HG02970 (cell line): ENCODE measurements around the gene AEBP1.

Source experiments
- ATAC-seq: cut with Tn5 transposase; IDR thresholded peaks from one replicate; pipeline ENCODE4 v1.9.1; 2021; ENCODE audit warnings: mild to moderate bottlenecking, moderate library complexity, moderate number of reproducible peaks; ENCODE audit not compliant: unreplicated experiment, low FRiP score

The AEBP1 gene

DNA sequence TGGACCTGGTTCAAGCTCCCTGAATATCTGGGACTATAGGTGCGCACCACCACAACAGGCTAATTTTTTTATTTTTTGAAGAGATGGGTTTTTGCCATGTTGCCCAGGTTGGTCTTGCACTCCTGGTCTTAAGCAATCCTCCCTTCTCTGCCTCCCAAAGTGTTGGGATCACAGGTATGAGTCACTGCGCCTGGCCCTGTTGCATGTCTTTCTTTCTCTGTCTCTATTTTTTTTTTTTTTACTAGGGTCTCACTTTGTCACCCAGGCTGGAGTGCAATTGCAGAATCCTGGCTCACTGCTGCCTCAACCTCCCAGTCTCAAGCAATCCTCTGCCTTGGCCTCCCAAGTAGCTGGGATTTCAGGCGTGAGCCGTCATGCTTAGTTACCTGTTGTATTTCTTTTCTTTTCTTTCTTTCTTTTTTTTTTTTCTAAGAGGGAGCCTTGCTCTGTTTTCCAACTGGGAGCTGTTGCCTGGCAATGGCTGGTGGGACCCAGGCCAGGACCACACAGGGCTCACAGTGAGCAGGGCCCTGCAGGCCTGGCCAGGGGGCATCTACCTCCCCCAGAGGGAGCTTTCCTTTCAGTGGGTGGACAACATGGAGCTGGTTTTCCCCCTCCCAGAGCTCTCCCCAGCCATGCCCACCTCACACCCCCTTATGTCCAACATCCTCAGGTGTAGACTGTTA is 30.9 kb downstream of the AEBP1 start:
- no peak for ATAC-seq

GRCh38 chr7:44136731-44137130 is 32.6 kb downstream of the AEBP1 start:
- ATAC-seq: no peak

DNA sequence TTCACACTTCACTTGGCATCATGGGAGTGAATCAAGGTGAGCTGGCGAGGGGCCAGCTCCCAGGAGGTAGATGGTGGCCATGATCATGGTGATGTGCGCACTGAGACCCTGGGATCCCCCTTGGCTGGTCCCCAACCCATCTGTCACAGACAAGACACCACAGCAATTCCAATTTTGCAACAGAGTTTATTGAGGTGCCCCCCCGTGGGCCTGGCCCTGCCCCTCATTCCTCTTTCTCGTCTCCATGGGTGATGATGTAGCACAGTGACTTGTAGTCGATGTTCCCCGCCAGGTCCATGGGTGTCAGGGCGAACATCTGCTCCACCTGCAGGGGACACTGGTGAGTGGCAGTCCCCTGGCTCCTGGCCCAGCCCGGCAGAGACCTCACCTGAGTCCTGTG is 34.6 kb downstream of the AEBP1 start:
- no peak for ATAC-seq

GRCh38 chr7:44139311-44140010 is 35.3 kb downstream of the AEBP1 start:
- ATAC-seq: no peak

DNA sequence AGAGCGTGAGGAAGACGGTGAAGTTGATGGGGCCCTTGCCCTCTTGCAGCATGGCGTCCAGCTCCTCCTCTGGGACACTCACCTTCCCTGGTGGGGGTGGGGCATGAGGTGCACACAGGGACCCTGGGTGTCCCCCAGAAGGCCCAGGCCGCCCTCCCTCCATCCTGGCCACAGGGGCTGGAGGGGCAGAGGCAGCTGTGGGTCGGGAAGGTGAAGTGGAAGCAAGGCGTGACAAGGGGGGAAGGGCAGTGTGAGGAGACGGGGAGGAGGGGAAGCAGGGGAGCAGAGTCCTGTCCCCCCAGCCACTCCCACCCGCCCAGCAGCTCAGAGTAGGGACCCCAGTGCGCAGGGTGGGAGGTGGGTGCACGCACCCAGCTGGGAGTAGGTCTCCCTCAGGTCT is 36.2 kb downstream of the AEBP1 start:
- ATAC-seq: no peak

DNA sequence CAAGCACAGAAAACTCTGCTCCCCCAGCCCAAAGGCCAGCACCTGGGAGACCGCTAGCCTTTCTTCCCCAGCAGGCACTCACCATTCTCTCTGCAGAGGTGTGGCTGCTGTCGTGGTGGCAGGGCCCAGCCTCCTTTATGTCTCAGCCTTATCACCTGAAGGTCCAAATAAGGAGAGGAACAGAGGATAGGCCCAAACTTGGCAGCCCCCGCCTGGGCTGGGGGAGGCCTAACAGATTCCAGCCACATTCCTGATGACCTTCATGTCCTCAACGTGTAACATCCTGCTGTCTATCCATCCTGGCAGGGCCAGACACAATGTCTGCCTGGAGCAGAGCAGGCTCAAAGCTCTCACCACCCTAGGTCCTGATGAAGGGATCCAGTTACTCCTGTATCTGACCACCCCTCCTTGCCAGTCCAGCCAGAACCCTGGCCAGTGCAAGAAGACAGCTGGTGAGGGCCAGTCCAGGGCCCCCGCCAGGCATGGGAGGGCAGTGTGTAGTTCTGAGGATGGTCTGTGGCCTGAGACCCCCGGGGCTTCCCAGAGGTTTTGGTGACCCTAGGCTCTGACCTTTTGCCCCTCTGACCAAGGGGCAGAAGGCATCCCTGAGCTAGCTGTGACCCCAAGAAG is 37.2 kb downstream of the AEBP1 start, which contains the start of gene MYL7:
MYL7 (minus strand) TSS at position 112 of the 630 bp plus-strand sequence; CDS start at position 85, 27 bp downstream.
- ATAC-seq: no peak

DNA sequence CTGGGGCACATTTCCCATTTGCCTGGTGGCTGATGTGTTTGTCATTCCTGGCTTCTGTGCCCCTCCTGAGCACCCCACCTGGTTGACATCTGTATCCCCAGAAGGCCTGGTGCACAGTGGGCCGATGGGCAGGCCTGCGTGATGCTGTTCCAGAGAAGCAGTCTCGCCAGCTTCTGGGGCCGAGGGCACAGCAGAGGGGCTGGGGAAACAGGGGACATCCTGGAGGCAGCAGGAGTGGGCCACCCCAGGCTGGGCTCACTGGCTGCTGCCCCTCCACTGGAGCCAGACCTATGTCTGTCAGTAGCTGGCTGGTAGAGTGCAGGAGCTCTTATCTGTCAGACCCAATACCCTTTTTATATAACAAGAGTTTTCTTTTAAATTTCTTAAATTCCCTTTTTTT is 37.9 kb downstream of the AEBP1 start:
- ATAC-seq: no peak

DNA sequence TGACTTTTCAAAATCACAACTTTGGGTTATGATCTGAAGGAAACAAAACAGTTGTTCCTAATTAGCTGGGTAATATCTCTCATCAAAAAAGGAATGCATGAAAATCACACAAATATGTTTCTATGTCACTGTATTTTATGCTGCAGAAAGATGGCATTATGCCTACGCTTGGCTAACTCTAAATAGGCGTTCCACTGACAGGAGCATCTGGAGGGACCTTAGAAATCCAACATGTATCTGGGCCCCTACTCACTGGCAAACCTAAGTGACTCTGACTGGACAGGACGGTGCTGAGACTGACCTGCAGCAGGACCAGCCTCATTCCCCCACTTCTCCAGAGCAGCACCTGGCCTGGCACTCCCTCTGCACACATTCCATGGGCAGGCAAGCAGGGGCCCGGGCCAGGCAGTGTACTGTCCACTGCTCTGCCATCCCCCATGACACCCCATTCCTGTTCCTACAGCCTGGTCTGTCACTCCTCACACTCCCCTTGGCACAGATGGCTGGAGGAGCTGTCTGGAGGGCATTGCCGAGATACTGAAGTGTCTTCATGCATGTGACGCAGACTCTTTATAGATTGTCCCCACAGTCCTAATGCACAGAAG is 39.6 kb downstream of the AEBP1 start:
- no peak for ATAC-seq

DNA sequence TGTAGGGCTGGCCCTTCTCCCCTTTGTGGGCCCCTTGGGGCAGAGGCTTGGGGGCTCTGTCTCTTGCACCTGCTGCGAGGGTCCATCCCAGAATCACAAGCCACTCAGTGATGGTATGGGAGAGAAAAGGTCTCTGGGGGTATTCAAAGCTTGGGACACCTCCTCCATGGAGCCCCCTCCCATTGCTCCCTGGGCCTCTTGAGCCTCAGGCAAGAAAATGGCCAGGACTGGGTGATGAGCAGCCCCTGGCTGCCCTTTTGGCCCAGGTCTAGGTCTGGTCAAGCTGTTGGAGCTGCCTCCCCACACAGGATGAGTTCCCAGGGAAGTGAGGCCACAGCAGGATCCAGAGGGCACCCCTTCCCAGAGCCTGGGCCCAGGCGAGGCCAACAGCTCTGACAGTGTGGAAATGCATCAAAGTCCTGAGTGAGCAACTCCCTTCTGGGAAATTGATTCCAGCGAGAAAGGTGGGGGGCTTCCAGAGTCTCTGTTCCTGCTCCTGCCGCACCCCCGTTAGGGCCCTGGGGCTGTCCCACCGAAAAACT is 40.4 kb downstream of the AEBP1 start:
- ATAC-seq: no peak

GRCh38 chr7:44144968-44145478 is 40.9 kb downstream of the AEBP1 start:
- no peak for ATAC-seq

- no peak for ATAC-seq
Measured at GRCh38 chr7:44145479-44145968, 41.4 kb downstream of the AEBP1 start.

DNA sequence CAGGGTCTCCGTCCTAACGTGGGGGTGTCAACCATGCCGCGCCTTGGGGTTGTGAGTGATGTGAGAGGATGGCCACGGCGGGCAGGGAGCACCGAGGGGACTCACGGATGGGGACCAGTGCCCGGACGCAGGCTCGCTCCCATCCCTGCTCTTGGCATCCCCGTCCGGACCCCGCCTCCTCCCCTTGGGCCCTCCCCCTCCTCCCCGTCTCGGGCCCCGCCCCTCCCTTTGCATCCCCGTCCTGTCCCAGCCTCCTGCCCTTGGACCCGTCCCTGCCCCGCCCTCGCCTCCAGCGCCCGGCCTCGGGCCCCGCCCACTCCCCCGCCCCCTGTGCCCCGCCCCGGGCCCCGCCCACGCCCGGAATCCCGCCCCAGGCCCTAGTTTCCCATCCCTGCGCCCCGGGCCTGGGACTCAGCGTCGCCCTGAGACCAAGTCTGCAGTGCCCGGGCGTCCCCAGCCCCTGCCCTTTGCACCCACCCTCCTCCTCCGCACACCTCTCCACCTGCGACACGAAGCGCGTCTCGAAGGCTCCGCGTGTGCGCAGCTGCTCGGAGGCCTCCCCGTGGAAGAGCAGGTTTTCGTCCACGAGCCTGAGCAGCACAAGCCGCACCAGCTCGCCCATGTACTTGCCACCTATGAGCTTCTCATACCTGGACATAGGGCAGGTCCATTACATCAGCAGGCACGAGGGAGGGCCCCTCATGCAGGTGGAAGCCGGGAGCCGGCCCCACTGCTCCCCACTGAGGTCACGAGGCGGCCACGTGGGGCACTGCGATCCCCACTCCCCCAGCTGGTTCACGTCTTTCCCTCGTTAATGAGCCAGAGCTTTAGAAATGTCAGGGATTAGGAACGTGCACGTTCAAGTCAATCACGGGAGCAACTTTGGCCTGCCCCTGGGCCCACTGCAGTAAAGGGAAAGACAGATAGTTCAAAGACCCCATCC is 42.1 kb downstream of the AEBP1 start:
- no peak for ATAC-seq

- no peak for ATAC-seq
Measured at GRCh38 chr7:44147026-44147991, 43.2 kb downstream of the AEBP1 start.

- no peak for ATAC-seq
Measured at GRCh38 chr7:44148166-44148565, 44.0 kb downstream of the AEBP1 start.

GRCh38 chr7:44148961-44149536 is 44.9 kb downstream of the AEBP1 start:
- no peak for ATAC-seq

DNA sequence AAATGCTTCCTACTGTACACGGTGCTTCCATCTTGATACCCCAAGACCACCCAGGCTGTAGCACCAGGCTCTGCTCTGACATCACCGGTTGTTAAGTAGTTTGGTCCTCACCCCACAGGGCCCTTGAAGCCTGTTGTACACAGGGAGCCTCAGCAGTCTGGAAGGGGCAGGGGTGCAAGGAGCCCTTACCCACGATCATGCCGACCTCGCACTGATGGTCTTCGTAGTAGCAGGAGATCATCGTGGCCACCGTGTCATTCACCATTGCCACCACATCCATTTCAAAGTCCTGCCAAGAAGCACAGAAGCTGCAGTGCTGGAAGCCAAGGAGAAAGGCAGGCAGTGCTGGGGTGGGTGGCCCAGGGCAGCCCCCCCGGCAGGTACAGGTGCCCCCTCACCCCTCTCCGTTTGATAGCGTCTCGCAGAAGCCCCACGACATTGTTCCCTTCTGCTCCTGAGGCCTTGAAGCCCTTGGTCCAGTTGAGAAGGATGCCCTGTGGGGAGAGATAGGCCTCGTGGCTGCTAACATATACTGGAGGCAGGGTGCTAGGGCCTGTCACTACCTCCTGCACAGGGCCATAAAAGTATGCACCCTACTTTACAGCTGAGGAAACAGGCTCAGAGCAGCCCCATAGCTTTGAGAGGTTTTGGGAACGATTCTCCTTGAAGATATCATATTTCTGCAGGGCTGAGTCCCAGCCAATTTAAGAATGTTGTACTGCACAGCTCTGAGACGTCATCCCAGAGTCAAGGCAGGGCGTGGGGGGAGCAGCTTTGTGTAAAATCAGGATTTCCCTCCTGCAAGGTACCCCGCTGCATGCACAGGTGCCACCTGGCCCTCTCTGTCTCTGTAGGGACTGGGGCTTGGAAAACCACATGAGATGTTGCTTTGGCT is 45.7 kb downstream of the AEBP1 start:
- no peak for ATAC-seq

DNA sequence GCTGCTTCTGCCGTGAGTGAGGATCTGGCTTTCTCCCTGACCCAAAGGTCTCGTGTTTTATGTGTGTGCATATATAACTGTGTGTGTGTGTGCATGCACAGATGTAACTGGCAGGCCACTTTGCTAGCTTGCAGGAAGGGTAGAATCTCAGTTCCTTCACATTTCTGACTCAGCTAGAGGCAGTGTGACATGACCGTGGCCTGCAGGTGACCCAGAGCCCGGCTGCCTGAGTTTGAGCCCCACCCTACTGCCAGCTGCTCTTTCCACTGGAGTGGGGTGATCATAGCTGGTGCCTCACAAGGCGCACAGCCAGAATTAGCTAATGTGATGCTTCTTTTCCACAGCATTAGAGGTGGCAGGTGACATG is 46.3 kb downstream of the AEBP1 start:
- ATAC-seq: no peak
